Measurements from ENCODE around the gene AKT2. TPM values are rescaled to one million over a fixed set of nuclear protein-coding genes. Genes with fewer than 3 reads are reported as not detected.
A peak's percentile ranks its signal among the peaks of the same experiment; 100 is the strongest.

AKT2 gene
- 39.2 and 49.1 TPM in 2 replicates for total RNA-seq

DNA sequence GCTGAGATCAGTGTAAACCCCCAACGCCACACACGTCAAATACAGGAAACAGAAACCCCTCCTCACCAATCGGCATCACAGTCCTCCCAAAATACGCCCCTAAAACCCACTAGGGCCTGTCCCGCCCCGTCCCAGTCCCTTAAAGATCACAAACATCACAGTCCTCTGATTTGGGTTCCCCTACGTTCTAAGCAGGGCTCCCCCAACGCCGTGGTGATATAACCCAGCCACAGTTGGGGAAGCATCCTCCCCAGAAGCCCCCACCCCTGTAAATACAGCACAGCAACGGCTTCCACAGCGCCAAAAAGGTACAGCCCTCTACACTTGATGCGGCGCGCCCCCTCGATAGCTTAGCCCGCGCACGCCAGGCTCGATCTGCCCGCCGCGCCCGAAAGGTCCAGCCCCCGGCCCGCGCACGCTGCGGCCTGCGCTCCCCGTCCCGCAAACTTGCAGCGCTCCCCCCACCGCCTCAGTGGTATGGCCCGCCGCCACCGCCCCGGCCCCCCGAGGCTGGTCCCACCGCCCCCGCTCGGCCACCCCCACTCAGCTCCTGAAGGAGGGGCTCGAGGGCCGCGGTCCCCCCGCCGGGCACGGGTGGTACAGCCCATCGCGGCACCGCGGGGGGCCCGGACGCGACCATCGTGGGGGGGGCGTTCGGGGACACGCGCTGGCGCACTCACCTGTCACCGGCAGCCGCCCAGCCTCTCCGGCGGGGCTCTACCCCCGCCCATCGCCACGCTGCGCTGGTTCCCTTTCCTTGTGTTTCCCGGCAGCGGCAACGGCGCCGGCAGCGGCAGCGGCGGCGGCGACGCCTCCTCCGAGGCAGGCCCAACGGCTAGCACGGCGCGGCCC is at the start of gene AKT2:
TSS of gene AKT2 (minus strand) at position 845 of the 852 bp plus-strand sequence. CDS start 20,078 bp downstream, outside the sequence.

GRCh38 chr19:40217934-40218890 is 66.9 kb downstream of the AKT2 start, which contains the start of gene TTC9B:
Gene TTC9B, minus strand, starts transcription at chr19:40218384. Its CDS starts 3 bp downstream, at chr19:40218381.

DNA sequence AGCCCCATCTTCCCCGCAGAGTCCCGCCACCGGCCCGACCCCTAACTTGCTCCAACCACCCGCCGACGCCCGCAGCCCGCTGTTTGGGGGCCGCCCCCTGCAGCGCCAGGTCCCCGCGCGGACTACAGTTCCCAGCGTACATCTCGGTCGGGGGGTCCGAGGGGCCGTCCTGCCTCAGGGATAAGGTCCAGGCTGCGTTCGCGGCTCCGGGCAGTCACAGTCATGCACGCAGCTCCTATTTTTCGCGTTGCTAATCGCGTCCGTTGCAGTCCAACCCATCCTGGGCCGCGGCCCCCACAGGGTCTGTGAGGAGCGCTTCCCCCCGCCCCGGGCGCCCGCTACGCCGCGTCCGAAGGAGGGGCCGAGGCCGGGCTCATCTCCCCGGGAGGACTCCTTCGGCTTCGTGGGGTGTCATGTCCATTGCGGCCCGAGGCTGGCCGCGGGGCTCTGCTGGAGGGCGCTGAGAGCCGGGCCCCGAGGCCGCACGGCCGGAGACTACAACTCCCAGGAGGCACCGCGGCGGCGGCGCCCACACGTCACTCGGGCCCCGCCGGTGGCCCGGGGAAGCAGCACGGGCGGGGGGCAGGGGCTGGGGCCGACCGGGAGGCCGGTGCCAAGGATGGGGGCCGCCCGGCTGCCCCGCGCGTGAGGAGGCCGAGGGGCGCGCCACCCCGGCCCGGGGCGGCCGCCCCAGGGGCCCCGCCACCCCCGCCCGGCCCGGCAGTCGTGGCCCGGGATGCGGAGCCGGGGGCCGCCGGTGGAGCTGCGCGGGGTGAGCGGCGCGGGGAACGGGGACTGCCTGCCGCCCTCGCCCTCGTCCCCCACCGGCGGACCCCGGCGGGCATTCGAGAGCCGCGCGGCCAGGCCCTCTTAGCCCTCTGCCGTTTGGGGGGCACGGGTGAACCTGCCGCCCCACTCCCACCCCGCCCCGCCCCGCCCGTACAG is 94.0 kb downstream of the AKT2 start, which contains the start of gene MAP3K10:
TSS of gene MAP3K10 (plus strand) at position 536 of the 945 bp plus-strand sequence. CDS start 606 bp downstream, outside the sequence.

Small RNA genes within 50 kb of the gene (small RNA-seq; reads per million reads assigned to genes)
- gene MIR641 (47.6 reads per million, percentile 98 among the genes with 10 or more reads in this experiment), gene RNU6-945P (not detected)

Other genes with a start within 250 kb of the AKT2 start
- 17.2 and 18.2 TPM in 2 replicates for gene ZNF780B, start 229.1 kb downstream of the AKT2 start, total RNA-seq
- gene ZNF780A, start 194.4 kb downstream of the AKT2 start, total RNA-seq: 14.2 and 18.0 TPM in 2 replicates
- gene MAP3K10, start 93.9 kb downstream of the AKT2 start, total RNA-seq: 7.3 and 8.4 TPM in 2 replicates
- gene TTC9B, start 67.0 kb downstream of the AKT2 start, total RNA-seq: not detected in 2 replicates
- gene CCNP, start 58.7 kb downstream of the AKT2 start, total RNA-seq: not detected in 2 replicates
- gene C19orf47, start 63.1 kb upstream of the AKT2 start, total RNA-seq: 7.3 and 11.1 TPM in 2 replicates
- 103 and 122 TPM in 2 replicates for gene PLD3, start 63.4 kb upstream of the AKT2 start, total RNA-seq
- not detected in 2 replicates for gene HIPK4, start 104.8 kb upstream of the AKT2 start, total RNA-seq
- gene PRX, start 128.0 kb upstream of the AKT2 start, total RNA-seq: 1.1 and 1.2 TPM in 2 replicates
- 8.8 and 13.4 TPM in 2 replicates for gene SERTAD1, start 140.6 kb upstream of the AKT2 start, total RNA-seq
- 10.4 and 13.2 TPM in 2 replicates for gene SERTAD3, start 159.0 kb upstream of the AKT2 start, total RNA-seq
- 36.6 and 37.5 TPM in 2 replicates for gene BLVRB, start 180.4 kb upstream of the AKT2 start, total RNA-seq
- gene SPTBN4, start 181.7 kb upstream of the AKT2 start, total RNA-seq: 0.07 TPM in 1 of 2 replicates, not detected in the other

Measured in thoracic aorta endothelial cell (primary cell).